SU-DHL-6 (cell line): ENCODE measurements around the gene CIAO2B.

Experiments
- EZH2phosphoT487 ChIP-seq: fragments of 200-600 bp; sonication (generic), shearing (Covaris generic); conservative IDR thresholded peaks from 2 replicates; pipeline ENCODE4 v1.6.1; 2018; ENCODE audit warnings: mild to moderate bottlenecking, antibody characterized with exemption, low read length, moderate library complexity, mixed read lengths
- TF ChIP-seq, protein P1 (sequence below): fragments of 200-600 bp; sonication (generic); IDR thresholded peaks from one replicate; pipeline ENCODE4 v1.5.1; 2017; ENCODE audit warnings: antibody characterized with exemption, mild to moderate bottlenecking, low read length, moderate library complexity; ENCODE audit not compliant: insufficient read depth, poor library complexity, severe bottlenecking

DNA sequence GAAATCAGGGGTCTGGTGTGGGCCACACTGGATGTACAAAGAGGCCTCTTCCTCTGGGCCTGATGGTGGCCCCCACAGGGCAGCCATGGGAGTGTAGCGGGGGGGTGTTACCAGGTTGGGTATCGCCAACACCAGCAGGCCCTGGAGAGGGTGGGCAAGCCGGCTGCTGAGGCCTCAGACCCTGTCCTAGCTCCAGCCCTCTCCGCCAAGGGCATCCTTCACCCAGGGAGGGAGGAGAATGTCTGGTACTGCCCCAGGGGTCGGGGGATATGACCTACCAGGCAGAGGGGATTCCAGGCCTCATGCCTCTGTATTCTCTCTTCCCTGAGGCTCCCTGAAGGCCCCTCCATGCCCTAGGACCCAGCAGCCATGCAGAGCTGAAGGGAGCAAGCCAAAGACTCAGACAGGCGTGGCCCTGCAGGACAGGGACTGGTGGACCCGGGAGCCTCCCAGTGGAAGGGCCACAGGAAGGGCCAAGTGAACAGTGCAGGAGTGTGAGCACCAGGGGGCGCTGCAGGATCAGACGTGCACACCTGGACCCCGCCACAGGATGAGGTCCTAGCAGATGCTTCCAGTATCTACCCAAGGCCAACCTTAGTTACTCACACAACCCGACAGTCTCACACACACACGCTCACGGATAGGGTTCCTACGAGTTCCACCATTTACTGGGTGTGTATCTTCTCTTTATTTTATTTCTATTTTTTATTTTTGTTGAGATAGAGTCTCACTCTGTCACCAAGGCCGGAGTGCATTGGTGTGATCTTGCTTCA, 43.3 kb upstream of the CIAO2B start:
- TF ChIP-seq, protein P1, sequence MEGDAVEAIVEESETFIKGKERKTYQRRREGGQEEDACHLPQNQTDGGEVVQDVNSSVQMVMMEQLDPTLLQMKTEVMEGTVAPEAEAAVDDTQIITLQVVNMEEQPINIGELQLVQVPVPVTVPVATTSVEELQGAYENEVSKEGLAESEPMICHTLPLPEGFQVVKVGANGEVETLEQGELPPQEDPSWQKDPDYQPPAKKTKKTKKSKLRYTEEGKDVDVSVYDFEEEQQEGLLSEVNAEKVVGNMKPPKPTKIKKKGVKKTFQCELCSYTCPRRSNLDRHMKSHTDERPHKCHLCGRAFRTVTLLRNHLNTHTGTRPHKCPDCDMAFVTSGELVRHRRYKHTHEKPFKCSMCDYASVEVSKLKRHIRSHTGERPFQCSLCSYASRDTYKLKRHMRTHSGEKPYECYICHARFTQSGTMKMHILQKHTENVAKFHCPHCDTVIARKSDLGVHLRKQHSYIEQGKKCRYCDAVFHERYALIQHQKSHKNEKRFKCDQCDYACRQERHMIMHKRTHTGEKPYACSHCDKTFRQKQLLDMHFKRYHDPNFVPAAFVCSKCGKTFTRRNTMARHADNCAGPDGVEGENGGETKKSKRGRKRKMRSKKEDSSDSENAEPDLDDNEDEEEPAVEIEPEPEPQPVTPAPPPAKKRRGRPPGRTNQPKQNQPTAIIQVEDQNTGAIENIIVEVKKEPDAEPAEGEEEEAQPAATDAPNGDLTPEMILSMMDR, result peak; percentile 64
- TF ChIP-seq EZH2phosphoT487, result no peak
